NCI-H526 treated with DMSO at 0.1 percent for 48 hours (cell line): ENCODE measurements around the gene MRTO4.
A peak's percentile ranks its signal among the peaks of the same experiment; 100 is the strongest.
"Not testable (repeated sequence)": the region's sequence is repeated elsewhere in the genome, so short reads cannot be mapped to it uniquely, and the experiment has no call there.

Experiments used
- DNase-seq: peaks from one replicate; lab custom pipeline; 2025; lab: John Stamatoyannopoulos, UW

The MRTO4 gene

DNA sequence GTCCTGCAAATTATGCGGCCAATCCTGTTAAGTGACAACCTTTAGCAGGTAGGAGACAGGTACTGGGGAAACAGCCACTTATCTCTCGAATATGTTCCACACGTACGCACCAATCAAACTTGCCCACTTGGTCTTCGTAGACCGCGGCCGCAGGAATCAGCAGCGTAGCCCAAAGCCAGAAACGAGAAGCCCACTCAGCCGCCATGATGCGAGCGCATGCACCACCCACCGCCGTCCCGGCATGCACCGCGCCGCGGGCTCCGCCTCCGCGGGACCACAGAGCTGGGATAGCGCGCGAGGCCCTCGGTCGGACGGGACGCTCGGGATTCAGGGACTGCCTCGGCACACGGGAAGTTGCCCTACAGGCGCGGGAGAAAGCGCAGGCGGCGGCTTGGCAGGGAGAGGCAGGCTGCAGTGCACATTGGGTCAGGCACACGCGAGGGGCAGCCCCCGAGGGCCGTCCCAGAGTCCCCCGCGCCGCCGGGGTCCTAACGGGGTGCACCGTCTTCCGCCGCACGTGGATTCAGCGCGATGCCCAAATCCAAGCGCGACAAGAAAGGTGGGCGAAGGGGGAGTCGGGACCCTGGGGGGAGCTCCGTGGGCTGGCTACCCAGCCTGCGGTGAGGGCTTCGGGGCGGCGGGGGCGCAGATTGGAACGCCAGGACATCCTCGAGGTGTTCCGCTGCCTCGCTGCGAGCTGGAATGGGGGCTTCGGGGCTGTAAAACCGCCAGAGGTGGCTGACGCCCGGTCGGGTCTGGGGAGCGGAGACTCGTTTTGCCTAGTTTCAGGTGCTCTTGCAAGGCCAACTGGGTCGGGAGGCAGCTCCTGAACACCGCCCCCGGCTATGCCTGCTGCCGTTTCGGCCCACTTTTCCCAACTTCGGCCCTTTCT lies at the start of gene MRTO4, which contains the start of gene EMC1:
Gene MRTO4, plus strand, starts transcription at position 501 of the 892 bp plus-strand sequence. Its CDS starts 31 bp downstream, at position 532.
Gene EMC1, minus strand, starts transcription at position 220 of the 892 bp plus-strand sequence. Its CDS starts 15 bp downstream, at position 205.
- peak; percentile 49 for DNase-seq

DNA sequence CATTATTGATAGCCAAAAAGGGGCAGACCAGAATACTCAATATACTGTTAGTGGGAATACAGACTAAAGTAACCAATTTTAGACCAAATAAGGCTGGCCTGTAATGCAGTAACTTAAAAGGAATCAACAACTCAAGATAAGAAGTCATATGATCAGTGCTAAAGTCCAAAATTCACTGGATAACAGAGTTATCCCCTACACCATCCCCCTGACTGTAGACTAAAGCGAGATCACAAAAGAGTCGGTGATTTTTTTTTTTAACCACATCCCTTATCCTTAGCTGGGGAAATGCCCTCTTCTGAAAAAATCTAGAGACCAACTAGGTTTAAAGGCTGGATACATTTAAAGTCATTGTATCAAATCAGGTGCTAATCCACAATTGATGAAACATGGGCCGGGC lies 49.2 kb upstream of the MRTO4 start:
- DNase-seq = no peak

DNA sequence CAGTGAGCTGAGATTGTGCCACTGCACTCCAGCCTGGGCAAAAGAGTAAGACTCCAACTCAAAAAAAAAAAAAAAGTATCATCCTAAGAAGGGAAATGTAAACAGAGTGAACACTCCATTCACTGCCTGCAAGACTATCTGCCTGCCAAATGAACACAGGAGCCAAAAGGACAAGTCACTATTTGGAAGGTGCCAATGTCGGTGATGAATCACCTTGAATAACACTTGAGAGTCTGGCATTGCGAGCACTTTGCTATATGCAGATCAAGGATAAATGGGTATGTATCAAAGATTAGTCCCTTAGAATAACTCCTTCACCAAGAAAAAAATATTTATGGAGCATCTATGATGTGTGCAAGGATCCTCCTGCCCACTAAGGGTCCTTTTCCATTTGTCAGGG lies 48.2 kb upstream of the MRTO4 start:
- DNase-seq = no peak

DNA sequence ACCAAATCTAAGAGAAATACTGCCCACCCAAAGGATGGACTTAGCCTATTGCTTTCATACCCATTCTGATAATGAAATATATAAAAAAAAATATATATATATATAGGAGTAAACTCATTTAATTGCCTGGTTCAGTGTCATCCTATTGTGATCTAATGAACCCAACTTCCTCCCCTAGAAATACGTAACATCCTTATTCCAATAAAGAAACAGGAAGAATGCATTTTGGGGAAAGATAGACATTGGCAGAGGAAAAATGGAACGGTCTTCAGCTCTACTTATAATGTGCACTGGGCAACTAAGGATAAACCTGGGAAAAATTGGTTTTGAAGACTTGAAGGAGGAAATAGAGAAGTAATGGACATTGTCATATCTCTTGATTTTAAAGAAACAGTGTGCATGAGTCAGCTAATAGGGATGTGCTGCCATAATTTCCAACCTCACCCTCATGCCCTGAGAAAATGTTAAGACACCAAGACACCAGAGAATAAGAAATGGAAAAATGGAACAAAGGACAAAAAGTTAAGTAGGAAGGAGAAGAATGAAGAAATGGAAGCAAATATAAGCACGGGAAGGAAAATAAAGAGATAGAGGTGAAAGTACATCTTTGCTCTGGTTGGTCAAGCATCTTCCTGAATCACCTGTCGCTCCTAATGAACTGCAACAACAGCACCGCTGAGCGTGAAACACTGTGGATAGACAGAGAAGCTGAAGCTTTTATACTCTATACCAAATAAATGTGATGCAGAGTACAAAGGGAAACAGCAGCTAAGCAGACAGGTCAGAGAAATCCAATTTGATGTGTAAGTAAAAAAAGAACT lies 46.9 kb upstream of the MRTO4 start:
- DNase-seq = no peak

DNA sequence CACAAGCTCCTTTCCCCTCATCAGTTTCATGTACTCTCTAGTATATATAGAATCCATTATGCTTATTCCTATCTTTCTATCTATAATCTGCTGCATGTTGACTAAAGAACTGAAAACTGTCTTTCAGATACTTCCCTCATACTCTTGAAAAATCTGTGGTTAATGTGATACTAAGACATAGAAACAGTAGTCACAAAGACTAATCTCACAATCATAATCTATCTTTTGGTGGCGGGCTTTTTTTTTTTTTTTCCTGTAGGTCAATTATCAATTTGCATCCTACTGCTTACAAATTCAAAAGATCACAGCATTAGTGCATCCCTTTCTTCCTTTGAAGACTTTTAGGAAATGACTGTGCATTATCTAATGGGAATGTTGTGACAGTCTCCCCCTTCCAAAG lies 46.2 kb upstream of the MRTO4 start:
- no peak for DNase-seq

DNA sequence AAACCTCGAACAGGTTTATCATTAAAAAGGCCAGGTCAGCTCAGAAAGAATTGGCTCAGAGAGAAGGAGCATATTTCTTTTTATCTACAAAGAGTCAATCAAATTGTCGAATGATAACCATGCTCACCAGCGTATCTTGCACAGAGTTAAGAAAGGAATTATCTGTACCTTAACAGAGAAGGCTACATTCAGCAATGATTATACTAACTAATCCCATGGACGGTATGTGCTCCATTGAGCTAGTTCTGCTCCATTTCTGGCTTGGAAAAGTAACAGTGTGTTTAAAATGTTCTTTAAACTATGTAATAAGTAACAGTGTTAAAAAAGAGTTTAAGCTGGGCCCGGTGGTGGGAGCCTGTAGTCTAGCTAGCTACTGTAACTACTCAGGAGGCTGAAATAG lies 45.8 kb upstream of the MRTO4 start:
- no peak for DNase-seq

DNA sequence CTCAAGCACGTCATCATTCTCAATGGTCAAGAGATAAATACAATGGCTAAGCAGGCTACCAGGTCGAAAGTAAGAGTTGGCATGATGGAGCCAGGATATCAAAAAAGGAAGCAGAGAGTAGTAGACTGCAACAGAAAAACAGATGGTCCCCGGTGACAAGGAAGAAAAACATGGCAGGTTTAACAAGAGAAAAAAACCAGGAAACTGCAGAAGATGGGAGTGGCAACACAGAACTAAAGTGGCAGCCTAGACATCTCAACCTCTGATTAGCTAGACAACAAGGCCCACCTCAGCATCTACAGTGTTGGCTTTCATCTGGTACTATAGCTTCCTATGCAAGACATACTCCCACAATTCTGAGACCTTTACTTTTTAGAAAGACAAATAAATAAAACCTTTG lies 44.7 kb upstream of the MRTO4 start:
- DNase-seq = no peak

DNA sequence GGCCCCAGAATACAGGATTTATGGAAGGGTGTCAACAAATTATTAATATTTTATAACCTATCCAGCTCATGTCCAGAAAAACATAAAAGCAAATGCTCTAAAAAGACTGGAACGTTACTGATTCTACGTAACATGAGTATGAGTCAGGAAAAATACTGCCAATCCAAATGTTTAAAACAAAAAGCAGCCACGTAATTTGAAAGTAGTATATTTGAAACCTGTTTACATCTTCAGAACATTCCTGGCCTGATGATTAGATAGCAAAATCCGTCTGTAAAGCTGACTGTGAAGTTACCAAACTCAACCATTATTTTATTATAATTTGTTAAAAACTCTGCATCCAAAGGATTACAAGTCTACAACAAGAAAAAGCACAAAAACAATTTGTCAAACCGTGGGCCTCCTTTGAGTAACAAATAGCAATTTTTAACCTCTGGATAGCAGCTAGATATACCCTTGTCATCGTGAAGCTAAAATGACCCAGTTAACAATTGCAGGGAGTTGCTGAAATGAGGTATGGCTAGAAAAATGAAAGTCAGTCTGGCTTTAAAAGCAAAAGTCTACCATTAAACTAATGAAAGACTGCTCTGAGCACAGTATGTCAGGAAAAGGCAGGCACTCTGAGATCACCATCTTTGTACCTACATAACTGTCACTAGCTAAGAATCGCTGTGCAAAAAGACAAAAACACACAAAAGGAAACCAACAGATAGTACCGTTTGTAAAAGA lies 42.7 kb upstream of the MRTO4 start:
- DNase-seq = no peak

DNA sequence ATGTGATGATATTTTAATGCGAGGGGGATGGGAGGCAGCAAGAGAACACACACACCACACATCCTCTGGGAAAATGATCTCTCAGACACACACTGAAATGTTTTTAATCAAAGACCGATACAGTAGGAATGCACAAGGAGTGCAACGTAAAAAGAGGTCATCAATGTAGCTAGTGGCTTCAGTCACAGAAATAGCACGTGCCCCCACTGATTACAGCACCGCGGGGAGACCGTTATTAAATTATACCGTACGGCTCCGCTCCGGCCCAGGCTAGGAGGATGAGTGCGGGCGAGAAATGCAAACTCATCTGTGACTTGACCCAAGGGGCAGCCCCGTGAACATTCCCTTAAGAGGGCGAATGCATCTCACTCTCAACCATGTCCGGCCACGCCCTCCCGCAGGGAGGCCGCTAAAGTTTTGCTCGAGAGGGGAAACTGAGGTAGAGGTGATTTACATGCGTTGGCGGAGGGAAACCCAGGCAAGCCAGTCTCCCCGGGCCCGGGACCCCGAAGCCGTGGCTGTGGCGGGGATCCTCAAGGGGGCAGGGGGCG lies 42.1 kb upstream of the MRTO4 start:
- no peak for DNase-seq

DNA sequence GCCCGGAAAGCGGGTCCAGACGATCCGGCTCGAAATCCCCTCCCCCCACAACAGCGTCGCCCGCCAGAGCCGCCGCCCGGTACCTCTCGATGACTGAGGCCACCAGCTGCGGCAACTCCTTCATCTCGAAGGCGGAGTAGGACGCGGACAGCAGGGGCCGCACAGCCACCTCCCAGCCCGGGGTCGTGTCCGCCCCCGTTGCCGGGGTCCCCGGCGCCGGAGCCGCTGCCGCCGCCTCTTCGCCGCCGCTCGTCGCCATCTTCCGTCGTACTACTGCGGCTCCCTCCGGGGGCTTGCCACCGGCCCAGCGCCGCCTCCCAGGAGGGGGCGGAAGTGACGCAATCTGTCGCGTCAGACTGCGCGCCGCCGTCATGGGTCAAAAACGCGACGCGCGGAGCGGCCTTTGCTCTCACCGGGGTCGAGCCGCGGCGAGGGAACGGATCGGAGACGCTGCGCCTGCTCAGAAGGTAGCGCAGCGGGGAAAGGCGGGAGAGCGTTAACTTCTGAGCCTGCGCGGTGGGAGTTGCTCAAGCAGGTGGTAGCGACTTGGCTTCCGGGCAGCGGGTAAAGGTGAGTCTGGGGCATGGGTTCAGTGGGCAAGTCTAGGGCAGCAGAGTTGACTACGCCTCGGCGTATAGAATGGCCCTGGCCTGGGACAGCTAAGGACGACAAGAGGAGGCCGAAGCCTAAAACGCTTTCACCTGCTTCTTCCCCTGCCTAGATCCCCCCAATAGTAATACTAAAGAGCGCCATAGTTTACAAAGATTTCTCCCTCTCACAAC lies 41.4 kb upstream of the MRTO4 start, which contains the start of gene UBR4:
Gene UBR4, minus strand, starts transcription at position 277 of the 782 bp plus-strand sequence. Its CDS starts 18 bp downstream, at position 259.
- peak; percentile 85 for DNase-seq

DNA sequence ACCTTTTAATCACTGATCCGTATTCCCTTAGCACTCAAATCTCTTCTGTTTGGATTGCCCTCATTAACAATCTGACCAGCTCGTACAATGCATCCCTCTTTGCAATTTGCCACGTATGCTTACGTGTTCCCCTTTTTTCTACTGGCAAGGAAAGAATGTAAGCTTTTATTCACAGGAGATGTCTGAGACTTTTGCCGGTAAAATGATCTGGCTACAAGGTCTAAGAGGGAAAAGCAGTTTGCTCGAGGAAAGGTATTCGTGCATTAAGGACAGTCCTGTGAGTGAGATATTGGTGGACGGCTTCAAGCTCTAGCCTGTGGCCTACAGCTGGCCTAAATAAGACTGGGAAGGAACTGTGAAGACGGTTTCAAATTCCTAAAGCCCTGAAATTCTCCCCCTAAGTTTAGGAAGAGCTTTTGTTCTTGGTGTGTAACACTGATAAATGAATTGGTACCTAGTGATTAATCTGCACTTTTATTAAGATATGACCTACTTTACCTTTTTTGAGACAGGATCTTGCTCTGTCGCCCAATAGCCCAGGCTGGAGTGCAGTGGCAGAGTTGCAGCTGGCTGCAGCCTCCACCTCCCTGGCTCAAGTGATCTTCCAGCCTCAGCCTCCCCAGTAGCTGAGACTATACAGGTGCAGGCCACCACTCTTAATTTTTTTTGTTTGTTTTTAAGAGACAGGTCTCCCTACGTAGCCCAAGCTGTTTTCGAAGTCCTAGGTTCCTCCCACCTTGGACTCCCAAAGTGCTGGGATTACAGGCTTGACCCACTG lies 40.6 kb upstream of the MRTO4 start:
- peak; percentile 29 for DNase-seq

DNA sequence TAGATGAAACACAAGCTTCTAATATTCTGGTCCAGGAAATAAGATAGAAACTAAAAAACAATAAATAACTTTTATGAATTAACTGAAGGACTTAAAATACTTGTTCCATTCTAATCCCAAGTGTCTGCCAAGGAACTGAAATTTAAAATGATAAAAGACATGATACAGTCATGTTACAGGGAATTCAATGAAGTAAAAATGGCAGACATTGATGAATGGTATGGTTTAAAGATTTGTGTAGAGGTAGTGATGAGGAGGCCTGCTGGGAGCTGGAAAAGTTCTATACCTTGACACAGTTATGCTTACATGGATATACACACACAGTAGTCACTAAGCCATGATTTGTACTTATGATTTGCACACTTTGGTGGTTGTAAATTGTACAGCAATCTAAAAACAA lies 39.4 kb upstream of the MRTO4 start:
- no peak for DNase-seq

DNA sequence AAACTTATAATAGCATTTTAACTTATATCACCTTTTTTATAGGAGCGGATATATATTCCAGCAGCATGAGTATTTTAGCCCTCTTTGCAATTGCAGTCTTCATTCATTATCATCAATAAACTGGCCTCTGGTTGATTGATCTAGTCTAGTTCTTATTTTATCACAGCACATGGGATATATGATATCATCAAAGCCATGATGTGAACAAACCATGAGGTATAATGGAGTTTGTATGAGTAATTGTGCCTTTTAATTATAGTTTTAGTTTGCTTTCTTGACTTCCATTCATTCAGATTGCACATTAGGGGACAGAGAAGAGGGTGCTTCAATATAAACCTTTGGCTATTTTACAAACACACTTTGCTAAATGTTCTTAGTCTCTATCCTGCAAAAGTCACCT lies 38.0 kb upstream of the MRTO4 start:
- DNase-seq = no peak

DNA sequence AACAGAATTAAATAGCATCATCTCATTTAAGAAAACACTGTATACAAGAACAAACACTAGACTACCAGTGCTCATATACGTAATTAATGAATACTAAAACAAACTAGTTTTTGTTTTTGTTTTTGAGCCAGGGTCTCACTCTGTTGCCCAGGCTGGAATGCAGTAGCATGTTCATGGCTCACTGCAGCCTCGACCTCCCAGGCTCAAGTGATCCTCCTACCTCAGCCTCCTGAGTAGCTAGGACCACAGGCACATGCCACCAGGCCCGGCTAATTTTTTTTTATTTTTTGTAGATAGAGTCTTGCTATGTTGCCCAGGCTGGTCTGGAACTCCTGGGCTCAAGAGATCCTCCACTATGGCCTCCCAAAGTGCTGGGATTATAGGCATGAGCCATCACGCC lies 35.0 kb upstream of the MRTO4 start:
- DNase-seq = not testable (repeated sequence)

DNA sequence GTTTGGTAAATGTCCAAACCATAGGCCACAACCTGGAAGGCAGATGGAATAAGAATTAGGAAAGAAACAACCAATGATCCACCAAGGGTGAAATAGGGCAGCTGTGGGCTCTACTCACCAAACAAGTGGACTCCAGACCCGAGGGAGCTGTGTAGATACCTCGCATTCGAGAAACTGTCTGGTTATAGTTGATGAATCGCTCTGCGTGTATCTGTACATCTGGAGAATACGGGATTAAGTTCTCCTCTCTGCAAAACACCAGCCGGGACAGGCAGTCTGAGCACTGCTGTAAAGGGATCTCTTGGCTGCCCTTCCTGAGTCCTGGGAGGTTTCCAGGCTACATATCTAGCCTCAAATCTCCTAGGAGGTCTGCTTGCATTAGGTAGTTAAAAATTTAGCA lies 32.2 kb upstream of the MRTO4 start:
- no peak for DNase-seq

DNA sequence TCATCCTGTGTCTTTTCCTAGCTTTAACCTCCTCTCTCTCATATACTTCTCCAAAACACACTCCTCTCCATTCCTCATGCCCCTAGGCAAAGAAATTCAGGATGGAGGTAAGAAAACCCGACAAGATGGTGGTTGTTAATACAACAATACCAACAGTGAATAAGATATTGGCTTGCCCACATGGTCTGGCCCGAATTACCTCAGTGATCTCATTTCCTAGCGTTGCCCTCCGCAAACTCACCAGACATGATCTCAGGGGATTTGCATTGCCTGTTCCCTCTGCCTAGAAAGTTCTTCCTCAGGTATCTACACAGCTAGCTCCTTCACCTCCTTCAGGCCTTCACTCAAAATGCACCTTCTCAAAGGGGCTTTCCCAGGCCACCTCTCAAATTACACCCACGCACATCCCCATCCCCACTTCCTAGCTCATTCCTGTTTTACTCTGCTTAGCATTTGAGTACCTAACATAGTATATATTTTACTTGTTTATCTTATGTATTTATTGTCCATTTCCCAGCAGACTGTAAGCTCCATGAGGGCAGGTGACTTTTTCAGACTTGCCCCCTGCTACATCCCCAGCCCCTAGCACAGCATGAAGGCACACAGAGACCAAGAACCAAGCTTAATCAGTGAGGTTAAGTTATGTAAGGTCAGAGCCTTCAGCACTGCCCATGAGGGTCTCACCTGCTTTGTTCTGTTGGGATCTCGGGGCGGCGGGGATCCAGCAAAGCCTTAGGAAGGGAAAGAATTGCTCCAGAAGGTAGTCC lies 31.3 kb upstream of the MRTO4 start:
- DNase-seq = no peak

DNA sequence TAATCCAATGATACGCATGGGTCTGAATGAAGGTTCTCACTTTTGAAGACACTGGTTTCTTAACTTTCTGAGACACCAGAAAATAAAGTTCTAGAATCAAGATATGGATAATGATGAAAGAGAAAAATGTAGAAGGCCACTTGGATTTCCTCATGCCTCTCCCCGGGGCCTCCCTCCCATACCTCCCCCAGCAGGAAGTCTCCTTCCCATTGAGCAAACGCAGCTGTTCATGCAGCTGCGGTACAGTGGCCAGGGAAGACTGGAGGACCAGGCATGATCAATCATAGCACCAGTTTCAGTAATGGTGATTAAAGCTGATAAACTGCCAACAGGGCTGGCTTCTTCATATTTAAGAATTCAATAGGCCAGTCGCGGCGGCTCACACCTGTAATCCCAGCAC lies 30.6 kb upstream of the MRTO4 start:
- DNase-seq = no peak

DNA sequence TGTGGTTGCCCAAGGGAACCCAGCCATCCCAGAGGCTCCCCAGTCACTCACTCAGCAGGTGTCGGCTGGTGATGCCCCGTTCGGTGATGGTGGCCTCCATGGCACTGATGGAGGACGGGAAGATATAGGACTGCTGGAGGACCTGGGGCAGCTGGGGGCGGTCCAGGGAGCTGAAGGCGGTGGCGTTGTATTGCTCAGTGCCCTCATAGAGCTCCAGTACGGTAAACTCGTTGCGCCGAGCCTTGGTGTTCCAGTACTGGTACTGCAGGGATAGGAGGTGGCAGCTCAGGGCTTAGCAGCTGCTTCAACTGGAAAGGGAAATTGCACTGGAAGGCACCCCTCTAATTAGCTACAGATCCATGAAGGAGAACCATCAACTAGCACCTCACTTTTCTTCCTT lies 29.0 kb upstream of the MRTO4 start:
- DNase-seq = no peak
